Loucy (cell line): ENCODE measurements around the gene SLC1A4.

Source experiments
- H2AFZ ChIP-seq: fragments of 200-600 bp; sonication (generic); 2 replicates; pipeline ENCODE4 v1.6.0; 2016; ENCODE audit warnings: antibody characterized with exemption, mild to moderate bottlenecking, low read length, moderate library complexity
- H3F3A ChIP-seq: fragments of 200-600 bp; 2 replicates; pipeline ENCODE4 v1.6.0; 2016; ENCODE audit warnings: antibody characterized with exemption, low read depth, mild to moderate bottlenecking
- H3K27me3 ChIP-seq: fragments of 200-600 bp; sonication (generic); 2 replicates; pipeline ENCODE4 v1.6.1; 2014; ENCODE audit warnings: low read length, mild to moderate bottlenecking; ENCODE audit not compliant: insufficient read depth, poor library complexity, severe bottlenecking
- H3K36me3 ChIP-seq: fragments of 200-600 bp; sonication (generic); 2 replicates; pipeline ENCODE4 v1.6.1; 2016; ENCODE audit warnings: low read length; ENCODE audit not compliant: insufficient read depth
- H3K4me1 ChIP-seq: fragments of 200-600 bp; sonication (generic); 2 replicates; pipeline ENCODE4 v1.5.1; 2014; ENCODE audit warnings: low read length, mild to moderate bottlenecking; ENCODE audit not compliant: insufficient read depth, poor library complexity, severe bottlenecking
- H3K4me2 ChIP-seq: fragments of 200-600 bp; sonication (generic); 2 replicates; pipeline ENCODE4 v1.6.0; 2014; ENCODE audit warnings: antibody characterized with exemption, low read length, low read depth, mild to moderate bottlenecking; ENCODE audit not compliant: poor library complexity, severe bottlenecking
- H3K4me3 ChIP-seq: fragments of 200-600 bp; sonication (generic); 2 replicates; pipeline ENCODE4 v1.5.1; 2014; ENCODE audit warnings: low read length, mild to moderate bottlenecking, mixed read lengths; ENCODE audit not compliant: poor library complexity, severe bottlenecking
- H3K79me2 ChIP-seq: fragments of 200-600 bp; sonication (generic); 2 replicates; pipeline ENCODE4 v1.6.1; 2014; ENCODE audit warnings: low read length; ENCODE audit not compliant: insufficient read depth
- H3K9ac ChIP-seq: fragments of 200-600 bp; sonication (generic); 2 replicates; pipeline ENCODE4 v1.6.0; 2014; ENCODE audit warnings: mild to moderate bottlenecking, low read depth, low read length, moderate library complexity; ENCODE audit not compliant: poor library complexity, severe bottlenecking
- H3K9me2 ChIP-seq: fragments of 200-600 bp; sonication (generic); replicated peaks from 2 replicates; pipeline ENCODE4 v1.6.1; 2016; ENCODE audit warnings: low read depth, low read length, mixed read lengths
- H3K9me3 ChIP-seq: fragments of 200-600 bp; sonication (generic); 2 replicates; pipeline ENCODE4 v1.6.1; 2014; ENCODE audit warnings: mild to moderate bottlenecking, antibody characterized with exemption, low read length, low read depth; ENCODE audit not compliant: insufficient read depth
- H4K20me1 ChIP-seq: fragments of 200-600 bp; sonication (generic); 2 replicates; pipeline ENCODE4 v1.6.0; 2014; ENCODE audit warnings: antibody characterized with exemption, low read length, mild to moderate bottlenecking; ENCODE audit not compliant: insufficient read depth, poor library complexity, severe bottlenecking
- CTCF ChIP-seq: fragments of 200-600 bp; sonication (generic); conservative IDR thresholded peaks from 2 replicates; pipeline ENCODE4 v1.5.1; 2014; ENCODE audit warnings: mild to moderate bottlenecking, antibody characterized with exemption, low read length
- EZH2phosphoT487 ChIP-seq: fragments of 200-600 bp; IDR thresholded peaks from 2 replicates; pipeline ENCODE4 v1.6.1; 2018; ENCODE audit warnings: antibody characterized with exemption, mild to moderate bottlenecking, moderate library complexity, borderline replicate concordance

Gene SLC1A4

GRCh38 chr2:64979744-64980143 is 9.5 kb upstream of the SLC1A4 start:
- H2AFZ ChIP-seq = no peak overlapping the region
- H3K9me2 ChIP-seq = no peaks in the 10 kb centered on the region
- no peaks in the 10 kb centered on the region for H3K36me3 ChIP-seq

GRCh38 chr2:64980183-64980582 is 9.0 kb upstream of the SLC1A4 start:
- no peak overlapping the region for H3K4me3 ChIP-seq
- H3K36me3 ChIP-seq = no peaks in the 10 kb centered on the region
- no peaks in the 10 kb centered on the region for H3K27me3 ChIP-seq
- TF ChIP-seq CTCF (no peak), EZH2phosphoT487 (no peak)
- no peaks in the 10 kb centered on the region for H3K9me3 ChIP-seq
- no peak overlapping the region for H2AFZ ChIP-seq
- no peaks in the 10 kb centered on the region for H3F3A ChIP-seq
- no peak overlapping the region for H3K9ac ChIP-seq
- no peaks in the 10 kb centered on the region for H3K9me2 ChIP-seq
- no peak overlapping the region for H3K4me2 ChIP-seq
- H4K20me1 ChIP-seq = no peaks in the 10 kb centered on the region
- no peaks in the 10 kb centered on the region for H3K79me2 ChIP-seq
- H3K4me1 ChIP-seq = peaks cover 23% of the 10 kb centered on the region

More at GRCh38 chr2:64979744-64980143, 9.5 kb upstream of the SLC1A4 start:
- no peak overlapping the region for H3K9ac ChIP-seq
- no peaks in the 10 kb centered on the region for H4K20me1 ChIP-seq
- no peaks in the 10 kb centered on the region for H3F3A ChIP-seq
- H3K4me3 ChIP-seq = no peak overlapping the region
- H3K79me2 ChIP-seq = no peaks in the 10 kb centered on the region
- H3K9me3 ChIP-seq = no peaks in the 10 kb centered on the region
- no peak overlapping the region for H3K4me2 ChIP-seq
- H3K27me3 ChIP-seq = no peaks in the 10 kb centered on the region
- peaks cover 18% of the 10 kb centered on the region for H3K4me1 ChIP-seq
- TF ChIP-seq EZH2phosphoT487 (no peak), CTCF (no peak)

DNA sequence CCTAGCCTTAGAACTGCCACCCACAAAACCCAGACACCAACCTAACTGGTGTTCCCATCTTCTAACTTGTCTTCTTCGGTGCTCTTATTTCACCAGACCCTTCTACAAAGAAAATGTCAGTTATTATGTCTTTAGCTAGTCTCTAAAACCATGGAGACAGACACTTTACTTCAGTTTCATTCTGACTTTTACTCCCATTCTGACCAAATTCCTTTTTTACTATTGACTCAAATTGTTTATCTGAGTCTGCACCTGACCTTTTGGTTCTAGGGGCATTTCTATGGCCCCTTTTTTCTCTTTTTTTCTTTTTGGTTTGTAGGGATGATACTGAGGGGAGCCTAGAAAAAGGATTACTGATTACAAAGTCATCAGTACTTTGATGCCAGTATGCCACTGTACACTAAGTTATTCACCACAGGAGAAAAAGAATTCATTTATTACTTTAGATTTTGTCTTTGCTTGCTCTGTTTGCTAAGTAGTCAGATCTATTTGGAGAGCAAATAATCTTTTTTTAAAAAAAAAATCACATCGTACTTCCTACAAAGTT is 6.8 kb upstream of the SLC1A4 start:
- Histone ChIP-seq H3K4me2 (no peak overlapping the region), H2AFZ (no peak overlapping the region), H3K4me1 (peaks cover 39% of the 10 kb centered on the region), H3K9me3 (no peaks in the 10 kb centered on the region), H3K36me3 (no peaks in the 10 kb centered on the region), H3K9ac (no peak overlapping the region), H3K9me2 (no peaks in the 10 kb centered on the region), H3K79me2 (no peaks in the 10 kb centered on the region), H3K27me3 (no peaks in the 10 kb centered on the region), H3K4me3 (no peak overlapping the region), H3F3A (no peaks in the 10 kb centered on the region), H4K20me1 (no peaks in the 10 kb centered on the region)
- TF ChIP-seq EZH2phosphoT487 (no peak), CTCF (no peak)
